AG09319 (cell line): ENCODE results near the gene UGT1A7.
"Not testable (repeated sequence)": the region's sequence is repeated elsewhere in the genome, so short reads cannot be mapped to it uniquely, and the experiment has no call there.

ENCODE experiments used
- DNase-seq: peaks from one replicate; pipeline ENCODE4 v3.0.0-alpha.2; 2010; ENCODE audit warnings: low read depth; ENCODE audit errors: extremely low read depth
- TF ChIP-seq, protein P1 (sequence below): IDR thresholded peaks from 2 replicates; pipeline ENCODE4 v1.5.1; 2011; ENCODE audit warnings: low read depth, mild to moderate bottlenecking, inconsistent platforms, low read length, moderate library complexity

Gene UGT1A7

DNA sequence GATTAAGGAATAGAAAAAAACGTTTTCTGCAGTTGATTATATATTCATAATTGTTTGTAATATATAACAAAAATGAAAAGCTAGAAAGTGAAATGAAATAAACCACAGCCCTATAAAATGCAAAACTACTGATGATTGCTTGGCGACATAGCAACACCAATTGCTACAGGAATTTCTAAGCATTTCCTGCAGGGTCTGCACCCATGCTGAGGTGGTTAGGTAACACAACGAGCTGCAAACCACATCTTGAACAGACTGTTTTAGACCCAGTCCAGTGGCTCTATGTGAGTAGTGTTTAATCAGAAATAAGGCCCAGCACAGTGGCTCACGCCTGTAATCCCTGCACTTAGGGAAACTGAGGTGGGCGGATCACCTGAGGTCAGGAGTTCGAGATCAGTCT lies 27.2 kb upstream of the UGT1A7 start:
- TF ChIP-seq, protein P1, sequence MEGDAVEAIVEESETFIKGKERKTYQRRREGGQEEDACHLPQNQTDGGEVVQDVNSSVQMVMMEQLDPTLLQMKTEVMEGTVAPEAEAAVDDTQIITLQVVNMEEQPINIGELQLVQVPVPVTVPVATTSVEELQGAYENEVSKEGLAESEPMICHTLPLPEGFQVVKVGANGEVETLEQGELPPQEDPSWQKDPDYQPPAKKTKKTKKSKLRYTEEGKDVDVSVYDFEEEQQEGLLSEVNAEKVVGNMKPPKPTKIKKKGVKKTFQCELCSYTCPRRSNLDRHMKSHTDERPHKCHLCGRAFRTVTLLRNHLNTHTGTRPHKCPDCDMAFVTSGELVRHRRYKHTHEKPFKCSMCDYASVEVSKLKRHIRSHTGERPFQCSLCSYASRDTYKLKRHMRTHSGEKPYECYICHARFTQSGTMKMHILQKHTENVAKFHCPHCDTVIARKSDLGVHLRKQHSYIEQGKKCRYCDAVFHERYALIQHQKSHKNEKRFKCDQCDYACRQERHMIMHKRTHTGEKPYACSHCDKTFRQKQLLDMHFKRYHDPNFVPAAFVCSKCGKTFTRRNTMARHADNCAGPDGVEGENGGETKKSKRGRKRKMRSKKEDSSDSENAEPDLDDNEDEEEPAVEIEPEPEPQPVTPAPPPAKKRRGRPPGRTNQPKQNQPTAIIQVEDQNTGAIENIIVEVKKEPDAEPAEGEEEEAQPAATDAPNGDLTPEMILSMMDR = no peak
- no peak for DNase-seq

- TF ChIP-seq, protein P1 = no peak
- DNase-seq = no peak
These were observed 26.7 kb upstream of the UGT1A7 start for GRCh38 chr2:233655043-233655442.

GRCh38 chr2:233655943-233656342 lies 25.8 kb upstream of the UGT1A7 start:
- DNase-seq = not testable (repeated sequence)

- no peak for DNase-seq
- TF ChIP-seq, protein P1 = no peak
These were observed 25.3 kb upstream of the UGT1A7 start for GRCh38 chr2:233656443-233656842.

GRCh38 chr2:233658610-233659009 lies 23.1 kb upstream of the UGT1A7 start:
- TF ChIP-seq, protein P1 = no peak
- no peak for DNase-seq

- TF ChIP-seq, protein P1 = no peak
- no peak for DNase-seq
These were observed 17.8 kb upstream of the UGT1A7 start for GRCh38 chr2:233663911-233664310.

DNA sequence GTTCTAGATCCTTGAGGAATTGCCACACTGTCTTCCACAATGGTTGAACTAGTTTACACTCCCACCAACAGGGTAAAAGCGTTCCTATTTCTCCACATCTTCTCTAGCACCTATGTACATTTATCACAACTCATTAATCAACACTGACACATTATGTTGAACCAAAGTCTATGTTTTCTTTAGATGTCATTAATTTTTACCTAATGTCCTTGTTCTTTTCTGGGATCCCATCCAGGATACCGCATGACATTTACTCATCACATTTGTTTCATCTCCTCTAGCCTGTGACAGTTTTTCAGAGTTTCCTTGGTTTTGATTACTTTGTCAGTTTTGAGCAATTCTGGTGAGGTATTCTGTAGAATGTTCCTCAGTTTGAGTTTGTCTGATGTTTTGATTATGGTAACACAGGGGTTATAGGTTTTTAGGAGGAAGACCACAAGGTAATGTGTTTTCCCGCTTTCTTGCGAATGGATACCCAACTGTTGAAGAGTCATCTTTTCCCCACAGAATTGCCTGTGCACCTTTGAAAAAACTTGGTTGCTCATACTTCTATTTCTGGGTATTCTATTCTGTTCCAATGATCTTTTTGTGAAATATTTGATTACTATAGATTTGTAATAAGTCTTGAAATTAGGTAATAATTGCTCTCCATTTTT lies 13.0 kb upstream of the UGT1A7 start:
- DNase-seq = no peak
- TF ChIP-seq, protein P1 = no peak
